Spleen (tissue), 7 donors: ENCODE data around the gene NAP1L5.

ENCODE experiments used
- POLR2AphosphoS5 ChIP-seq, 3 donors: sonication (generic); formaldehyde crosslinking; IDR thresholded peaks; one replicate each; pipeline ENCODE4 v1.5.1; 2017; ENCODE audit warnings: antibody characterized with exemption in 3 of 3
- TF ChIP-seq, protein P1 (sequence below), 11 experiments: fragments of 200-600 bp in 7 of 11; fragments of 450-650 bp in 4 of 11; sonication (generic) in 4 of 11; IDR thresholded peaks in 8 of 11; conservative IDR thresholded peaks in 3 of 11; 1 replicate in 7 of 11; 2 replicates in 4 of 11; pipeline versions ENCODE4 v1.4.0 to v1.8.0; 2016 to 2021; ENCODE audit warnings: antibody characterized with exemption in 11 of 11, inconsistent platforms in 4 of 11, mild to moderate bottlenecking in 1 of 11
- donor health status: DM: no; HTN: no; CAD: no; lungs with moderate emphysema.
- donor health status: DM: no; HTN: no; CAD: no.
- donor health status: DM: no; HTN: no; CAD: no.

DNA sequence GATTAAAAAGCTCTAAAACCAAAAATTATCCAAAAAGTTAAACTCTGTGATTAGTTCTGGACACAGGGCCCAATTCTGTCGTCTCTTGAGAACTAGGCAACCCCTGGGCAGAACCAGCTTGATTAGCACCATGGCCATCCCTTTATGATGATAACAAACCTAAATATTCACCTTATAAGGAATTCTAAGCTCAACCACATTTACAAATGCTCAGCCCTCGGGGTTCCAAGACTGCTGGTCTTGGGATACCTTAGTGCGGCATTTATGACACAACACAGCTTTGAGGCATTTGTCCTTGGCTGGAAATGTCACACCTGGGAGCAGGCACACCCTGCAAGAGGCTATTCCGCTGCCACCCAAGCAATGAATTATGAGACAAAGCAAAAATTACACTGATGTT is 27.5 kb upstream of the NAP1L5 start:
- TF ChIP-seq, protein P1, sequence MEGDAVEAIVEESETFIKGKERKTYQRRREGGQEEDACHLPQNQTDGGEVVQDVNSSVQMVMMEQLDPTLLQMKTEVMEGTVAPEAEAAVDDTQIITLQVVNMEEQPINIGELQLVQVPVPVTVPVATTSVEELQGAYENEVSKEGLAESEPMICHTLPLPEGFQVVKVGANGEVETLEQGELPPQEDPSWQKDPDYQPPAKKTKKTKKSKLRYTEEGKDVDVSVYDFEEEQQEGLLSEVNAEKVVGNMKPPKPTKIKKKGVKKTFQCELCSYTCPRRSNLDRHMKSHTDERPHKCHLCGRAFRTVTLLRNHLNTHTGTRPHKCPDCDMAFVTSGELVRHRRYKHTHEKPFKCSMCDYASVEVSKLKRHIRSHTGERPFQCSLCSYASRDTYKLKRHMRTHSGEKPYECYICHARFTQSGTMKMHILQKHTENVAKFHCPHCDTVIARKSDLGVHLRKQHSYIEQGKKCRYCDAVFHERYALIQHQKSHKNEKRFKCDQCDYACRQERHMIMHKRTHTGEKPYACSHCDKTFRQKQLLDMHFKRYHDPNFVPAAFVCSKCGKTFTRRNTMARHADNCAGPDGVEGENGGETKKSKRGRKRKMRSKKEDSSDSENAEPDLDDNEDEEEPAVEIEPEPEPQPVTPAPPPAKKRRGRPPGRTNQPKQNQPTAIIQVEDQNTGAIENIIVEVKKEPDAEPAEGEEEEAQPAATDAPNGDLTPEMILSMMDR (IDR thresholded peaks at IDR 0.05 in 8 of 11, conservative IDR thresholded peaks at IDR 0.05 in 3 of 11), result no peak
- no peak for TF ChIP-seq POLR2AphosphoS5 (IDR thresholded peaks at IDR 0.05)
